Muscle of back (tissue), 11 donors: ENCODE measurements around the gene CHMP3. TPM values are rescaled to one million over a fixed set of nuclear protein-coding genes. Genes with fewer than 3 reads are reported as not detected.
"Not testable (repeated sequence)": the region's sequence is repeated elsewhere in the genome, so short reads cannot be mapped to it uniquely, and the experiment has no call there.

Experiments used
- DNase-seq, 3 donors: peaks; one replicate each; pipeline versions ENCODE4 v3.0.0 to v3.0.0-alpha.2; 2013
- polyA plus RNA-seq, 10 donors: library from polyadenylated mRNA; unstranded; fragments of 120-200 nt; gene quantifications; one replicate each; pipeline ENCODE4 v1.2.1, GENCODE V29; 2013; ENCODE audit not compliant: insufficient read length in 10 of 10

Gene CHMP3
- polyA plus RNA-seq, 10 donors: 114 to 160 (median 129) TPM

GRCh38 chr2:86513948-86514660, 49.1 kb downstream of the CHMP3 start:
- DNase-seq: no peak

- no peak for DNase-seq
Measured at GRCh38 chr2:86512892-86513291, 50.4 kb downstream of the CHMP3 start.

GRCh38 chr2:86512034-86512433, 51.2 kb downstream of the CHMP3 start:
- no peak for DNase-seq

GRCh38 chr2:86510436-86510933, 52.8 kb downstream of the CHMP3 start:
- DNase-seq: no peak

- DNase-seq: no peak
Measured at GRCh38 chr2:86507600-86507999, 55.6 kb downstream of the CHMP3 start.

GRCh38 chr2:86500325-86501083, 62.7 kb downstream of the CHMP3 start:
- no peak for DNase-seq

- no peak for DNase-seq
Measured at GRCh38 chr2:86499326-86499725, 63.9 kb downstream of the CHMP3 start.

- DNase-seq: no peak
Measured at GRCh38 chr2:86498468-86499260, 64.6 kb downstream of the CHMP3 start.

- not testable (repeated sequence) for DNase-seq
Measured at GRCh38 chr2:86496391-86496790, 66.9 kb downstream of the CHMP3 start.

GRCh38 chr2:86492048-86492453, 71.2 kb downstream of the CHMP3 start:
- DNase-seq: peak; percentile 46 to 60 (median 51)

- DNase-seq: no peak
Measured at GRCh38 chr2:86491088-86491487, 72.2 kb downstream of the CHMP3 start.

GRCh38 chr2:86490245-86490644, 73.0 kb downstream of the CHMP3 start:
- DNase-seq: no peak

GRCh38 chr2:86489542-86489941, 73.7 kb downstream of the CHMP3 start:
- no peak for DNase-seq

GRCh38 chr2:86488561-86489250, 74.5 kb downstream of the CHMP3 start:
- no peak for DNase-seq

GRCh38 chr2:86487062-86487461, 76.2 kb downstream of the CHMP3 start:
- no peak for DNase-seq

GRCh38 chr2:86485802-86486201, 77.4 kb downstream of the CHMP3 start:
- no peak for DNase-seq

- DNase-seq: no peak
Measured at GRCh38 chr2:86485103-86485502, 78.1 kb downstream of the CHMP3 start.

GRCh38 chr2:86484385-86484784, 78.9 kb downstream of the CHMP3 start:
- DNase-seq: no peak

- DNase-seq: no peak
Measured at GRCh38 chr2:86482034-86482433, 81.2 kb downstream of the CHMP3 start.

GRCh38 chr2:86480105-86480504, 83.1 kb downstream of the CHMP3 start:
- DNase-seq: peak; percentile 15 to 59 (median 44)

- no peak for DNase-seq
Measured at GRCh38 chr2:86477349-86477748, 85.9 kb downstream of the CHMP3 start.

- no peak for DNase-seq
Measured at GRCh38 chr2:86476918-86477317, 86.3 kb downstream of the CHMP3 start.
